Natural killer cell (primary cell): ENCODE results near the gene TBR1. TPM values are rescaled to one million over a fixed set of nuclear protein-coding genes. Genes with fewer than 3 reads are reported as not detected.

Experiments used
- ATAC-seq, 3 donors: fragments of 150-1000 bp in 2 of 3; fragments of 200-7000 bp in 1 of 3; cut with Tn5 transposase; 1 replicate in 1 of 3; 2 replicates in 2 of 3; pipeline ENCODE4 v1.10.0; 2021; ENCODE audit warnings: mild to moderate bottlenecking in 2 of 3, moderate library complexity in 2 of 3
- DNase-seq, 2 donors: peaks; one replicate each; pipeline versions ENCODE4 v3.0.0 to v3.0.0-alpha.2; 2013 to 2021; ENCODE audit warnings: mixed read lengths in 1 of 2
- H3K27ac ChIP-seq: one replicate; pipeline ENCODE4 v1.5.1; 2013; ENCODE audit warnings: mild to moderate bottlenecking, low read length
- H3K27me3 ChIP-seq: one replicate; pipeline ENCODE4 v1.6.1; 2013; ENCODE audit warnings: low read length; ENCODE audit not compliant: control insufficient read depth, insufficient read depth
- H3K36me3 ChIP-seq: one replicate; pipeline ENCODE4 v1.6.1; 2013; ENCODE audit warnings: low read length; ENCODE audit not compliant: control insufficient read depth, insufficient read depth
- H3K4me1 ChIP-seq: one replicate; pipeline ENCODE4 v1.6.1; 2013; ENCODE audit warnings: low read length; ENCODE audit not compliant: control insufficient read depth, insufficient read depth
- H3K4me3 ChIP-seq: one replicate; pipeline ENCODE4 v1.5.1; 2013; ENCODE audit warnings: low read length
- H3K9me3 ChIP-seq: one replicate; pipeline ENCODE4 v1.6.1; 2013; ENCODE audit warnings: low read length; ENCODE audit not compliant: control insufficient read depth, insufficient read depth
- H3K27ac Mint-ChIP-seq, 2 donors: one replicate each; pipeline ENCODE4 v1.8.0; 2022; ENCODE audit warnings: mild to moderate bottlenecking in 2 of 2, mixed read lengths in 2 of 2, moderate library complexity in 1 of 2
- H3K27me3 Mint-ChIP-seq, 2 donors: one replicate each; pipeline ENCODE4 v1.8.0; 2022; ENCODE audit warnings: low read depth in 2 of 2, mixed read lengths in 2 of 2
- H3K36me3 Mint-ChIP-seq: one replicate; pipeline ENCODE4 v1.8.0; 2022; ENCODE audit warnings: mixed read lengths
- H3K4me1 Mint-ChIP-seq, 2 donors: one replicate each; pipeline ENCODE4 v1.8.0; 2022; ENCODE audit warnings: mixed read lengths in 2 of 2
- H3K4me3 Mint-ChIP-seq: one replicate; pipeline ENCODE4 v1.8.0; 2022; ENCODE audit warnings: mild to moderate bottlenecking, moderate library complexity, mixed read lengths
- H3K9me3 Mint-ChIP-seq, 2 donors: one replicate each; pipeline ENCODE4 v1.8.0; 2022; ENCODE audit warnings: mixed read lengths in 2 of 2
- WGBS: methylation state at CpG from one replicate; pipeline ENCODE4 v1.1.7; 2013; ENCODE audit warnings: missing lambda C conversion rate; ENCODE audit not compliant: insufficient coverage; 5-methylcytosine and 5-hydroxymethylcytosine counted together
- intact Hi-C: fragments of 100-400 bp; cut with micrococcal nuclease; formaldehyde crosslinking; loops from one replicate; pipeline ENCODE4 v1.14.2; 2022
- total RNA-seq, 4 donors: library from RNA; stranded (reverse); fragments of 120-200 nt in 1 of 4; gene quantifications; one replicate each; pipeline versions ENCODE4 v1.2.3 to v1.2.4, GENCODE V29; 2013 to 2022
- TF ChIP-seq, protein P1 (sequence below): fragments of 200-600 bp; IDR thresholded peaks from one replicate; pipeline ENCODE4 v1.8.0; 2022; ENCODE audit warnings: antibody characterized with exemption

Gene TBR1
- total RNA-seq, 3 donors from 2014 or later (not counting 1 experiment from before 2014, with no cell fraction given), result not detected

DNA sequence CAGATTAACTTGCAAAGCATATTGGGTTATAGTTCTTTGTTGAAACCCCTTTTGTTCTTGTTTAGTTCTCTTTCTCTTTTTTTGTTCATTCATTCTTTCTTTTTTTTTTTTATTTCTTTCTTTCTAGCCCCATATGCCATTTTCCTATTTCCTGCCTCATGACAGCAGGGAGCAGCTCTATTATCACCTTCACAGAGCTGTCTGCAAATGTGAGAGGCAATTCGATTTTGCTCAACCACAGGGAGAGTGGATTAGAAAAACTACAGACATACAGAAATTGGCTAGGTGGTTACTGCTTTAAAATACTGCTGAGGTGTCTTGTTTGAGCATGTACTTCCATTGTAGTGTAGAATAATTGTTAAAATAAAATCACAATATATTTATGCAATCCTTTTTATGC is 44.2 kb upstream of the TBR1 start:
- peaks cover 0 to under 1% of the 10 kb centered on the region in 2 donors for H3K4me1 Mint-ChIP-seq
- no peak overlapping the region for H3K27ac ChIP-seq
- no peaks in the 10 kb centered on the region for H3K27me3 ChIP-seq
- H3K36me3 ChIP-seq, result peaks cover 29% of the 10 kb centered on the region
- H3K4me3 Mint-ChIP-seq, result no peak overlapping the region
- no peak overlapping the region for H3K27ac Mint-ChIP-seq
- no peaks in the 10 kb centered on the region for H3K4me1 ChIP-seq
- no peaks in the 10 kb centered on the region for H3K9me3 ChIP-seq
- H3K9me3 Mint-ChIP-seq, result no peaks in the 10 kb centered on the region
- H3K27me3 Mint-ChIP-seq, result no peaks in the 10 kb centered on the region
- WGBS, result no CpG with 5 or more reads among the region's 1 CpG
- intact Hi-C loops, result no loop called here
- DNase-seq (no peak), ATAC-seq (no peak)
- no peak overlapping the region for H3K4me3 ChIP-seq
- TF ChIP-seq, protein P1, sequence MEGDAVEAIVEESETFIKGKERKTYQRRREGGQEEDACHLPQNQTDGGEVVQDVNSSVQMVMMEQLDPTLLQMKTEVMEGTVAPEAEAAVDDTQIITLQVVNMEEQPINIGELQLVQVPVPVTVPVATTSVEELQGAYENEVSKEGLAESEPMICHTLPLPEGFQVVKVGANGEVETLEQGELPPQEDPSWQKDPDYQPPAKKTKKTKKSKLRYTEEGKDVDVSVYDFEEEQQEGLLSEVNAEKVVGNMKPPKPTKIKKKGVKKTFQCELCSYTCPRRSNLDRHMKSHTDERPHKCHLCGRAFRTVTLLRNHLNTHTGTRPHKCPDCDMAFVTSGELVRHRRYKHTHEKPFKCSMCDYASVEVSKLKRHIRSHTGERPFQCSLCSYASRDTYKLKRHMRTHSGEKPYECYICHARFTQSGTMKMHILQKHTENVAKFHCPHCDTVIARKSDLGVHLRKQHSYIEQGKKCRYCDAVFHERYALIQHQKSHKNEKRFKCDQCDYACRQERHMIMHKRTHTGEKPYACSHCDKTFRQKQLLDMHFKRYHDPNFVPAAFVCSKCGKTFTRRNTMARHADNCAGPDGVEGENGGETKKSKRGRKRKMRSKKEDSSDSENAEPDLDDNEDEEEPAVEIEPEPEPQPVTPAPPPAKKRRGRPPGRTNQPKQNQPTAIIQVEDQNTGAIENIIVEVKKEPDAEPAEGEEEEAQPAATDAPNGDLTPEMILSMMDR, result no peak
- no peaks in the 10 kb centered on the region for H3K36me3 Mint-ChIP-seq

DNA sequence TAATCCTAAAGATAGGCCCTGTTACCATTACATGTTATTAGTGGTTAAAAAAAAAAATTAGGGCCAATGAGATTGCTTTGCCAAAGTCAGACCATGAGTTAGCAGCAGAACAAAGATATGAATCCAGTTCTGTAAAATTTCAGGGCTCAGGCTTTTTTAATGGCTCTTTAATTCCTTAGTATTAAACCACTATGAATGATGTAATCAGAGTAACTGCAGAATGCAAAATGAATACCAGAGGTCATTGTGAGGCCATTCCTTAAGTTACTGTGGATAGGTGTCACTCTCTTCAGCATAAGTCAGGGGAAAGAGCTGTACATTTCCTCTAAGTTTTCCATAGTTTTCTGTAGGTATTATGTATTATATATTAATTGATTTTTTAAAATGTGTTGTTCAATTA is 42.2 kb upstream of the TBR1 start:
- Histone ChIP-seq H3K9me3 (no peaks in the 10 kb centered on the region), H3K4me1 (no peaks in the 10 kb centered on the region), H3K27me3 (no peaks in the 10 kb centered on the region), H3K27ac (no peak overlapping the region), H3K4me3 (no peak overlapping the region), H3K36me3 (peaks cover 23% of the 10 kb centered on the region)
- Mint-ChIP-seq H3K27ac (no peak overlapping the region), H3K9me3 (no peaks in the 10 kb centered on the region), H3K36me3 (no peaks in the 10 kb centered on the region), H3K4me3 (no peak overlapping the region), H3K4me1 (no peaks in the 10 kb centered on the region), H3K27me3 (no peaks in the 10 kb centered on the region)
- DNase-seq (no peak), ATAC-seq (no peak)
- TF ChIP-seq, protein P1, result no peak
- intact Hi-C loops, result no loop called here

DNA sequence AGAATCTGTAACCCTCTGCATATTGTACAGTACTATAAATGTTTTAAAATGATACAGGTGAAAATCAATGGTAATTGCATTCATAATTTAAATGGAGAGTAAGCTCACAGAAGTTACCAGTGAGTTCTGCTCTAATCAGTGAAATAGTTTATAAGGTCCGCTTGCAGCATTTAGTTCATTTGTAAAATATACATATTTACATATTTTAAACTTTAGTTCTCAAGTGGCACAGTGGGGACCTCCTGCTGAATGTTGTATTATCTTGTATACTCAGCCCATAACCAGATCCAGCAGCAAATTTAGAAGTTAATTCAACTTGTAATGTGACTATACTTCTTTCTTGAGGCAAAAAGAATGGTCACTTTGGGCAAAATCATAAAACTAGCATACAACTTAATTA is 41.7 kb upstream of the TBR1 start:
- H3K9me3 ChIP-seq, result no peaks in the 10 kb centered on the region
- H3K36me3 ChIP-seq, result peaks cover 21% of the 10 kb centered on the region
- Mint-ChIP-seq H3K27ac (no peak overlapping the region), H3K27me3 (no peaks in the 10 kb centered on the region), H3K4me3 (no peak overlapping the region), H3K9me3 (no peaks in the 10 kb centered on the region), H3K4me1 (no peaks in the 10 kb centered on the region), H3K36me3 (no peaks in the 10 kb centered on the region)
- DNase-seq, result no peak
- no peak overlapping the region for H3K27ac ChIP-seq
- no peak overlapping the region for H3K4me3 ChIP-seq
- TF ChIP-seq, protein P1, result no peak
- intact Hi-C loops, result no loop called here
- no peak for ATAC-seq
- no peaks in the 10 kb centered on the region for H3K4me1 ChIP-seq
- no CpG with 5 or more reads among the region's 1 CpG for WGBS
- no peaks in the 10 kb centered on the region for H3K27me3 ChIP-seq

DNA sequence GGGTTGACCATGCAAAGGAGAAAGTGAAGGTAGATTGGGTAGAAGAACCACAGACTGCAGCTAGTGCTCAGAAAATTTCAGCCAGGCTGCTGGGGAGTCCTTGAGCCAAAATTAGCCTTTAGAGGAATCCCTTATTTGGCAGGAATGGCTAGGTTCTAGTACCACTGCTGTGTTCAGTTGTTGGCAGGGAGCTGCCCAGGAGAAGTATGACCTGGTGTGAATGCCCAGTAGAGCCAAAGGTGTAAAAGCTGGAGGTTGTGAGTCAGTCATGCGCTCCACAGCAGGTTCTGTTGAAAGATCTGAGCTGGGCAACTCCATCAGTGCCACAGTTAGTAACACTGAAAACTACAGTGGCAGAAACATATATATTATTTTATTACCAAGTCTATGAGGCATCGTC is 36.4 kb upstream of the TBR1 start:
- Mint-ChIP-seq H3K36me3 (no peaks in the 10 kb centered on the region), H3K9me3 (no peaks in the 10 kb centered on the region), H3K27ac (no peak overlapping the region), H3K4me3 (no peak overlapping the region), H3K4me1 (peaks cover 2 to 3% of the 10 kb centered on the region in 2 donors), H3K27me3 (no peaks in the 10 kb centered on the region)
- 100% methylated on average over 1 of the region's 2 CpGs for WGBS
- H3K36me3 ChIP-seq, result peaks cover 3% of the 10 kb centered on the region
- intact Hi-C loops, result no loop called here
- H3K27me3 ChIP-seq, result no peaks in the 10 kb centered on the region
- ATAC-seq (no peak), DNase-seq (no peak)
- H3K4me1 ChIP-seq, result no peaks in the 10 kb centered on the region
- TF ChIP-seq, protein P1, result no peak
- no peak overlapping the region for H3K4me3 ChIP-seq
- no peak overlapping the region for H3K27ac ChIP-seq
- H3K9me3 ChIP-seq, result no peaks in the 10 kb centered on the region
